Neuronal stem cell (in vitro differentiated cells): ENCODE data around the gene FAR1.

ENCODE experiments used
- DNase-seq: peaks from one replicate; pipeline ENCODE4 v3.0.0-alpha.2; 2013; ENCODE audit warnings: low spot score
- H2AFZ ChIP-seq: one replicate; pipeline ENCODE4 v1.6.1; 2013; ENCODE audit warnings: mild to moderate bottlenecking, low read length, inconsistent platforms
- H2AK5ac ChIP-seq: 2 replicates; pipeline ENCODE4 v1.6.1; 2013; ENCODE audit warnings: low read depth, mild to moderate bottlenecking, inconsistent platforms, low read length, moderate library complexity, mixed read lengths
- H2BK120ac ChIP-seq: 2 replicates; pipeline ENCODE4 v1.6.1; 2013; ENCODE audit warnings: low read depth, mild to moderate bottlenecking, inconsistent platforms, low read length, moderate library complexity, mixed read lengths
- H2BK12ac ChIP-seq: one replicate; pipeline ENCODE4 v1.6.1; 2013; ENCODE audit warnings: low read length, inconsistent platforms
- H2BK15ac ChIP-seq: 2 replicates; pipeline ENCODE4 v1.6.1; 2013; ENCODE audit warnings: mild to moderate bottlenecking, low read length, inconsistent platforms, mixed read lengths
- H2BK5ac ChIP-seq: one replicate; pipeline ENCODE4 v1.6.1; 2013; ENCODE audit warnings: inconsistent platforms, mild to moderate bottlenecking, low read length, moderate library complexity
- H3K14ac ChIP-seq: one replicate; pipeline ENCODE4 v1.6.1; 2013; ENCODE audit warnings: low read length, inconsistent platforms
- H3K18ac ChIP-seq: 2 replicates; pipeline ENCODE4 v1.6.1; 2013; ENCODE audit warnings: low read length, inconsistent platforms
- H3K23ac ChIP-seq: 2 replicates; pipeline ENCODE4 v1.6.1; 2013; ENCODE audit warnings: low read depth, mild to moderate bottlenecking, mixed read lengths, low read length, inconsistent platforms; ENCODE audit not compliant: poor library complexity
- H3K27ac ChIP-seq: replicated peaks from 3 replicates; pipeline ENCODE4 v1.5.1; 2013; ENCODE audit warnings: low read length, inconsistent platforms
- H3K27me3 ChIP-seq, 3 experiments: 2 replicates each; pipeline ENCODE4 v1.6.1; 2013; ENCODE audit warnings: low read length in 3 of 3, mild to moderate bottlenecking in 2 of 3, inconsistent platforms in 1 of 3, low read depth in 1 of 3, mixed read lengths in 1 of 3, moderate library complexity in 1 of 3; ENCODE audit not compliant: control insufficient read depth in 3 of 3, insufficient read depth in 3 of 3
- H3K36me3 ChIP-seq, 2 donors: replicated peaks in 1 of 2; 2 replicates each; pipeline ENCODE4 v1.6.1; 2013; ENCODE audit warnings: low read length in 2 of 2; ENCODE audit not compliant: control insufficient read depth in 2 of 2, insufficient read depth in 2 of 2
- H3K4ac ChIP-seq: 2 replicates; pipeline ENCODE4 v1.6.1; 2013; ENCODE audit warnings: inconsistent platforms, mild to moderate bottlenecking, low read length, moderate library complexity
- H3K4me1 ChIP-seq, 2 donors: 1 replicate in 1 of 2; 2 replicates in 1 of 2; pipeline ENCODE4 v1.6.1; 2013; ENCODE audit warnings: low read length in 2 of 2, low read depth in 1 of 2; ENCODE audit not compliant: control insufficient read depth in 2 of 2, insufficient read depth in 1 of 2
- H3K4me2 ChIP-seq: one replicate; pipeline ENCODE4 v1.6.1; 2013; ENCODE audit warnings: mild to moderate bottlenecking, low read length, inconsistent platforms; ENCODE audit not compliant: insufficient read depth, poor library complexity, severe bottlenecking
- H3K4me3 ChIP-seq, 2 donors: 2 replicates each; pipeline ENCODE4 v1.5.1; 2013; ENCODE audit warnings: low read length in 2 of 2, mild to moderate bottlenecking in 2 of 2, inconsistent platforms in 1 of 2, moderate library complexity in 1 of 2
- H3K79me1 ChIP-seq: one replicate; pipeline ENCODE4 v1.6.1; 2013; ENCODE audit warnings: low read depth, mild to moderate bottlenecking, inconsistent platforms, low read length, moderate library complexity
- H3K9ac ChIP-seq: one replicate; pipeline ENCODE4 v1.6.1; 2013; ENCODE audit warnings: mild to moderate bottlenecking, low read depth, low read length, inconsistent platforms; ENCODE audit not compliant: poor library complexity
- H3K9me3 ChIP-seq, 2 donors: replicated peaks in 1 of 2; 2 replicates each; pipeline versions ENCODE3 to v1.6.1; 2013; ENCODE audit warnings: low read length in 2 of 2, mild to moderate bottlenecking in 2 of 2, inconsistent platforms in 1 of 2, low read depth in 1 of 2, mixed read lengths in 1 of 2, moderate library complexity in 1 of 2; ENCODE audit not compliant: control insufficient read depth in 2 of 2, insufficient read depth in 1 of 2
- H4K8ac ChIP-seq: one replicate; pipeline ENCODE4 v1.6.1; 2013; ENCODE audit warnings: low read depth, mild to moderate bottlenecking, inconsistent platforms, low read length, moderate library complexity
- H4K91ac ChIP-seq: one replicate; pipeline ENCODE4 v1.6.1; 2013; ENCODE audit warnings: low read length, low read depth, mild to moderate bottlenecking, inconsistent platforms; ENCODE audit not compliant: poor library complexity
- WGBS, 2 donors: extraction: QIAGEN DNeasy Blood & Tissue Kit; methylation state at CpG; one replicate each; pipeline ENCODE4 v1.1.7; 2013; ENCODE audit warnings: missing lambda C conversion rate in 2 of 2, mixed read lengths in 1 of 2; ENCODE audit not compliant: insufficient read length in 2 of 2, insufficient replicate concordance in 1 of 2; ENCODE audit errors: extremely low coverage in 2 of 2; 5-methylcytosine and 5-hydroxymethylcytosine counted together

Gene FAR1

GRCh38 chr11:13638422-13638821 is 30.0 kb upstream of the FAR1 start:
- Histone ChIP-seq H2AFZ (no peak overlapping the region), H4K91ac (no peak overlapping the region), H2BK5ac (no peak overlapping the region), H2BK12ac (no peak overlapping the region), H3K4me2 (no peak overlapping the region), H3K27me3 (no peaks in the 10 kb centered on the region), H3K79me1 (no peaks in the 10 kb centered on the region), H3K4me1 (no peaks in the 10 kb centered on the region), H2AK5ac (no peak overlapping the region), H3K36me3 (no peaks in the 10 kb centered on the region), H3K14ac (no peak overlapping the region), H3K18ac (no peak overlapping the region), H2BK120ac (no peak overlapping the region), H3K27ac (no peak overlapping the region), H3K9me3 (no peaks in the 10 kb centered on the region), H3K23ac (no peak overlapping the region), H3K9ac (no peak overlapping the region), H3K4ac (no peak overlapping the region), H3K4me3 (no peak overlapping the region), H4K8ac (no peak overlapping the region), H2BK15ac (no peak overlapping the region)
- no peak for DNase-seq

GRCh38 chr11:13644997-13645687 is 23.3 kb upstream of the FAR1 start:
- H4K91ac ChIP-seq, result no peak overlapping the region
- no peak overlapping the region for H3K14ac ChIP-seq
- H2AK5ac ChIP-seq, result no peak overlapping the region
- H3K9ac ChIP-seq, result no peak overlapping the region
- no peak overlapping the region for H4K8ac ChIP-seq
- no peak overlapping the region for H2BK120ac ChIP-seq
- no peaks in the 10 kb centered on the region for H3K27me3 ChIP-seq
- no CpG with 5 or more reads among the region's 7 CpGs for WGBS, 2 donors
- no peaks in the 10 kb centered on the region for H3K4me1 ChIP-seq
- no peak for DNase-seq
- no peak overlapping the region for H3K23ac ChIP-seq
- H2BK15ac ChIP-seq, result no peak overlapping the region
- H3K18ac ChIP-seq, result no peak overlapping the region
- no peaks in the 10 kb centered on the region for H3K79me1 ChIP-seq
- no peak overlapping the region for H2BK5ac ChIP-seq
- no peaks in the 10 kb centered on the region for H3K36me3 ChIP-seq
- H3K4ac ChIP-seq, result no peak overlapping the region
- no peak overlapping the region for H3K27ac ChIP-seq
- H2BK12ac ChIP-seq, result no peak overlapping the region
- H2AFZ ChIP-seq, result no peak overlapping the region
- H3K4me3 ChIP-seq, result no peak overlapping the region
- no peak overlapping the region for H3K4me2 ChIP-seq
- H3K9me3 ChIP-seq, result no peaks in the 10 kb centered on the region

GRCh38 chr11:13647391-13647790 is 21.1 kb upstream of the FAR1 start:
- H3K27ac ChIP-seq, result no peak overlapping the region
- no peak overlapping the region for H2AK5ac ChIP-seq
- H3K9ac ChIP-seq, result no peak overlapping the region
- H2BK120ac ChIP-seq, result no peak overlapping the region
- no peak overlapping the region for H3K23ac ChIP-seq
- no peak for DNase-seq
- no CpG with 5 or more reads among the region's 3 CpGs for WGBS, 2 donors
- H4K8ac ChIP-seq, result no peak overlapping the region
- no peak overlapping the region for H3K4me3 ChIP-seq
- no peaks in the 10 kb centered on the region for H3K9me3 ChIP-seq
- H2BK15ac ChIP-seq, result no peak overlapping the region
- H3K4me2 ChIP-seq, result no peak overlapping the region
- no peak overlapping the region for H2BK5ac ChIP-seq
- H3K4me1 ChIP-seq, result peaks cover 2 to 5% of the 10 kb centered on the region in 2 donors
- no peaks in the 10 kb centered on the region for H3K79me1 ChIP-seq
- no peak overlapping the region for H2BK12ac ChIP-seq
- H4K91ac ChIP-seq, result no peak overlapping the region
- no peak overlapping the region for H2AFZ ChIP-seq
- H3K36me3 ChIP-seq, result no peaks in the 10 kb centered on the region
- H3K18ac ChIP-seq, result no peak overlapping the region
- H3K4ac ChIP-seq, result no peak overlapping the region
- H3K14ac ChIP-seq, result no peak overlapping the region
- no peaks in the 10 kb centered on the region for H3K27me3 ChIP-seq

- Histone ChIP-seq H3K4ac (no peak overlapping the region), H4K91ac (no peak overlapping the region), H3K4me2 (no peak overlapping the region), H3K18ac (no peak overlapping the region), H3K27ac (no peak overlapping the region), H2AK5ac (no peak overlapping the region), H3K36me3 (no peaks in the 10 kb centered on the region), H3K23ac (no peak overlapping the region), H3K9me3 (no peaks in the 10 kb centered on the region), H3K4me1 (peaks cover 2 to 5% of the 10 kb centered on the region in 2 donors), H2BK5ac (no peak overlapping the region), H4K8ac (no peak overlapping the region), H3K27me3 (no peaks in the 10 kb centered on the region), H3K9ac (no peak overlapping the region), H3K4me3 (no peak overlapping the region), H3K14ac (no peak overlapping the region), H3K79me1 (no peaks in the 10 kb centered on the region), H2AFZ (no peak overlapping the region), H2BK120ac (no peak overlapping the region), H2BK12ac (no peak overlapping the region), H2BK15ac (no peak overlapping the region)
- WGBS, 2 donors, result no CpG with 5 or more reads among the region's 4 CpGs
- DNase-seq, result no peak
Measured at GRCh38 chr11:13649619-13650018, 18.8 kb upstream of the FAR1 start.
